HEK293T (cell line): Measurements from ENCODE around the gene RXRB.

Experiments used
- BHLHE40 ChIP-seq: fragments of 450-650 bp; IDR thresholded peaks from 2 replicates; pipeline ENCODE4 v1.6.1; 2016; ENCODE audit warnings: mild to moderate bottlenecking, moderate library complexity, borderline replicate concordance
- CTBP1 ChIP-seq: fragments of 450-650 bp; IDR thresholded peaks from 2 replicates; pipeline ENCODE4 v1.6.1; 2016; ENCODE audit warnings: borderline replicate concordance
- FOXA1 ChIP-seq: fragments of 450-650 bp; IDR thresholded peaks from 2 replicates; pipeline ENCODE4 v1.6.1; 2016; ENCODE audit warnings: mild to moderate bottlenecking
- FOXK2 ChIP-seq: fragments of 450-650 bp; IDR thresholded peaks from 2 replicates; pipeline ENCODE4 v1.6.1; 2016; ENCODE audit warnings: mild to moderate bottlenecking
- FOXM1 ChIP-seq: fragments of 450-650 bp; IDR thresholded peaks from 2 replicates; pipeline ENCODE4 v1.6.1; 2017; ENCODE audit warnings: mild to moderate bottlenecking, borderline replicate concordance
- L3MBTL2 ChIP-seq: fragments of 450-650 bp; conservative IDR thresholded peaks from 2 replicates; pipeline ENCODE4 v1.6.1; 2016; ENCODE audit warnings: mild to moderate bottlenecking
- TARDBP ChIP-seq: fragments of 450-650 bp; IDR thresholded peaks from 2 replicates; pipeline ENCODE4 v1.6.1; 2016
- ZNF384 ChIP-seq: fragments of 450-650 bp; IDR thresholded peaks from 2 replicates; pipeline ENCODE4 v1.6.1; 2016

GRCh38 chr6:33207552-33208090, 7.2 kb upstream of the RXRB start:
- TF ChIP-seq ZNF384 = no peak
- no peak for TF ChIP-seq L3MBTL2
- TF ChIP-seq FOXA1 = no peak
- TF ChIP-seq FOXK2 = no peak
- TF ChIP-seq FOXM1 = no peak
- no peak for TF ChIP-seq TARDBP
- no peak for TF ChIP-seq BHLHE40
- no peak for TF ChIP-seq CTBP1
